Esophagus squamous epithelium (tissue), 4 donors: ENCODE data around the gene DDR2.

Experiments used
- CTCF ChIP-seq, 6 experiments: fragments of 450-650 bp in 4 of 6; fragments of 200-600 bp in 2 of 6; sonication (generic) in 2 of 6; IDR thresholded peaks; one replicate each; pipeline ENCODE4 v1.5.1; 2016 to 2019; ENCODE audit warnings: antibody characterized with exemption in 6 of 6, mild to moderate bottlenecking in 4 of 6, moderate library complexity in 4 of 6
- POLR2A ChIP-seq, 4 donors: fragments of 450-650 bp; IDR thresholded peaks; one replicate each; pipeline ENCODE4 v1.6.1; 2017; ENCODE audit warnings: antibody characterized with exemption in 4 of 4, mild to moderate bottlenecking in 4 of 4, moderate library complexity in 3 of 4

DNA sequence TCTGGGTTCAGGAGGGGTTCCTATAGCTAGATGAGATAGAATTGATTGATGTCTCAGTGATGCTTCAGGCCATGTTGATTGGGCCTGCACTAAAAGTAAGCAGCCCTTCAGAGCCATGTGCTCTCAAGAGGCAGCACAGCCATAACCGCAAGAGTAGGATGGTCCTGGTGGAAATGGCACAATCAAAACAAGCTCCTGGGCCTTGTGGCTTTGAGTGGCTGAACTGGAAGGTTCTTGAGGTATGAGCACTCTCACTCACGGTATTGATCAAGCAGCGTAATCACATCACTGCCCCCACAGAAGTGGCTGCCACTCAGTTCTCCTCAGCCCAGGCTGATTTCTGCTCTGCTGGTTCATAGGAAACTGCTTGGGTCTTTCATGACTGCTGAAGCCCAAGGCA lies 76.0 kb downstream of the DDR2 start:
- TF ChIP-seq CTCF (IDR thresholded peaks at IDR 0.05) (no peak), POLR2A (IDR thresholded peaks at IDR 0.05) (no peak)
